GM18861 (cell line): ENCODE measurements around the gene C6orf132.
"Not testable (repeated sequence)": the region's sequence is repeated elsewhere in the genome, so short reads cannot be mapped to it uniquely, and the experiment has no call there.

Source experiments
- ATAC-seq: cut with Tn5 transposase; IDR thresholded peaks from one replicate; pipeline ENCODE4 v1.9.1; 2021; ENCODE audit not compliant: unreplicated experiment

The C6orf132 gene

DNA sequence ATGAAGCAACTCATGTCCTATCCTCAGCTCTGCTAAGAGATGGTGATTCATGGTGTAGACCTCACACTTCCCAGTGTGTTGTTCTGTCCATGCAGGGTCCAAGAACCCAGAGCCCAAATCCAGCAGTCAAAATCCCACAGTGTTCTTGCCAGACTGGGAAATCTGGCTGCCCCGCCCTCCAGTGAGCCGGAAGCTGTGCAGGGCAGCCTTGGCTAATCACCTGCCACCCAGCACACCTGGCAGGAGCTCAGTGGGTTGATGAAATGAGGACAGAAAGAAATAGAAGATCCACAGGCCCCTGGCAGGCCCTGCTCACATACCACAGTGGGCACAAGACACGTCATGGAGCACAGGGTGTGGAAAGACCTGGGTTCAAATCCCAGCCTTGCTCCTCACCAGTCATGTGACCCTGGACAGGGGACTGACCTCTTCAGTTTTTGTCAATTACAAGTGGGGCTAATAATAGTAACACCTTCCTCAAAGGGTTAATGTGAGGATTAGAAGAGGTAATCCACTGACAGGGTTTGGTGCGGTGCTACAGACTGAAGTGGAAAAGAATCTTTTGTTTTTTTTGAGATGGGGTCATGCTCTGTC, 17.1 kb upstream of the C6orf132 start:
- no peak for ATAC-seq

DNA sequence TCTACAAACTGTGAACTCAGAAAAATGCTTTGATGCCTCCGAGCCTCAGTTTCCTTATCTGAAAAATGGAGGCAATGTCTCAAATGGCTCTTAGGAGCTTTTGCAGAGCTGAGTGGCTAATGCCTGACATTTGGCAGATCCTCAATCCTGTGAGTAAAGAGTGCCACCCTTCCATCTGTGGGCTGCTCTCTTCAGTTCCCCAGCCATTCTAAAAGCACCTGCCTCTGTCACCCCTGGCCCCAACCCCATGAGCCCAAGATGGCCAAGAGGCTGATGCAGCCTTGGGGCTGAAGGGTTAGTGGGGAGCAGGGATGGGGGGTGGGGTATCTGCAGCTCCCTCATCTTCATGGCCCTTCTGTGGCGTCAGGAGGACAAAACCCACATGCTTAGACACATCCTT, 16.2 kb upstream of the C6orf132 start:
- ATAC-seq, result no peak

DNA sequence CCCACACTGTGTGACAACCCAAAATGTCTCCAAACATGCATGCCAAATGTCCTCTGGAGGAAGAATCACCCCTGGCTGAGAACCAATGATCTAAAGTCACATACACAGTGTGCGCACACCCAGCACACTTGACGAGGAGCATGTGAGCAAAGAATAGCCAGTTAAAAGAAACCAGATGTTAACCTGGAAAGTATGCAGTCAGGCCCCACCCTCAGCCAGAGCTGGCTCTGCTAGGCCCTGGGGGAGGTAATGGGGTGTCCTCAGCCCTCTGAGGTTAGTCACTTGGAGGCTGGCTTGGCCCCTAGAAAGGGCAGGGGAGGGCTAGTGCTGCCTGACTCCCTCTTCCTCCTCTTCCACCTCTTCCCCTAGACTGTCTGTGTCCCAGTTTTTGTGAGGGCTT, 15.6 kb upstream of the C6orf132 start:
- no peak for ATAC-seq

DNA sequence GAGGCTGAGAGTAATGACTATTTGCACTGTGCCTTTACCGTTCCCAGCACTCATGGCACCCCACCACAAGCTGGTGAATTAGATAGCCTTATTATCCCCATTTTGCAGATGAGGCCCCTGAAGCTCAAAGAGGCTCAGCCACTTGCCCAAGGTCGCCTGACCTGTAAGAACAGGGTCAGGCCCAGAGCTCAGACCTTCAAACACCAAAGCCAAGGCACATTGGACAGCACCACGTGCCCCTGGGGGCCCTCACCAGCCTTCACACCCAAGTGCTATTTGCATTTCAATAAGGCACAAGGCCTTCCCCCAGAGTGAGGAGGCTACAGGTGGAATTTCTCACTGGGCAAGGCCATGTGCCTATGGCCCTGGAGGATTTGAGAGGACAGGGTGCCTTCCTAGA, 14.2 kb upstream of the C6orf132 start:
- ATAC-seq, result no peak

DNA sequence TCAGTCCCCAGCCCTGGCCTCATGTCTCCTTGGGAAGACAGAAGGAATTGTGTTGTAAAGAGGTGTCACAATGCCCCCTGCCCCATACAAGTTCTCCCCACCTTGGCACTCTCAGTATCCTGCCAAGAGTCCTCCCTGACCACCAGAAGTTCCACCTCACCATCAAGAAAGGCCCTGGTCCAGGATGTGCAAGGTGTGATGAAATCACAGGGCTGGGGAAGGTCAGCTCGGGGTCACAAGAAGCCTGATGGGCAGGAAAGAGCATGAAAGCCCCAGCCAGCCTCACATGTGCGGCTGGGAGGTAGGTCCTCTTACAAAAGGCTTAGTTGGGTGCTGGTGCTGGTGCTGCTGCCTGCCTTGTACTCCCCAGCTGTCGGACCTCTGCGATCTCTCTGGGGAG, 12.9 kb upstream of the C6orf132 start:
- no peak for ATAC-seq

DNA sequence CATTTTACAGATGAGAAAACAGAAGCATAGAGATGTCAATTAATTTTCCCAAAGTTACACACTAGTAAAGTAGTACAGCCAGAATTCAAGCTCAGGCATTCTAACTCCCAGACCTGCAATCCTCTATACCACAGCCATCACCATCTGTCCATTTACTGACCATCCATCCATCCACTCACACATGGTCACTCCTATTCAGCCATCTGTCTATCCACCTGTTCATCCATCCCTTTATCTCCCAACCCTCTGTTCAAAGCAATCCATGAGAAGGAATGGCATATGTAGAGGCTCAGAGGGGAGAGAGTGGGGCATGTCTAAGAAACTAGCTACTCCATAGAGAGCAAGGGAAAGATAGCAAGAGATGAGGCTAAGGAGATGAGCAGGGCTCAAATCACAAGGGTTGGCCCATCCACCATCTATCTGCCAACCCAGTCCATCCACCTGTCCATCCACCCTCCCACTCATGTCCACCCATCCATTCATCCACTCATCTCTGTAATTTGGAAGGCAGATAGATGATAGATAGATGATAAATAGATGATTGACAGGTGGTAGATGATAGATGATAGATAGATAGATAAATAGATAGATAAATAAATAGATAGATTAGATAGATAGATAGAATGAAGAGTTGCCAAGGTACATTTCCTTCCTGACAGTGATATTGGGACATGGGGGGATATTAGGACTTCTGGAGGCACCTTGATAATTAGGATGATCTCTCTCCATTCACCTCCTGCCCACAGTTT, 12.2 kb upstream of the C6orf132 start:
- ATAC-seq, result no peak

DNA sequence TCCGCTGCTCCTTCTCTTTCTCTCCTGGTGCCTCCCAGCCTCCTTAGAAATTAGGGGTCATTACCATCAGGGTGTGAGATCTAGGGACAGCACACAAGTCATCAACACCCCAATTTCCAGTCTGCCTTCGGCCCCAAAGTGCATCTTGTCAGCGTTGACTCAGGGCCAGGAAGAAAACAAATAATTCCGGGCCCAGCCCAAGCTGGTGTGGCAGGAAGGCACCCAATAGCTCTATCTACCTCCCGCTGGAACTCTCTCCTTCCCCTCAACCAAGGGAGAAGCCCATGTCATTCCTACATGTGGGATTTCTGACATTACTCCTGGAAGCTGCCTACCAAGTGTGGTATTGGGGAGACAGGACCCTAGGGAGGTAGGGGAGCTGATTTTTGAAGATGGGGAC, 11.5 kb upstream of the C6orf132 start:
- no peak for ATAC-seq

DNA sequence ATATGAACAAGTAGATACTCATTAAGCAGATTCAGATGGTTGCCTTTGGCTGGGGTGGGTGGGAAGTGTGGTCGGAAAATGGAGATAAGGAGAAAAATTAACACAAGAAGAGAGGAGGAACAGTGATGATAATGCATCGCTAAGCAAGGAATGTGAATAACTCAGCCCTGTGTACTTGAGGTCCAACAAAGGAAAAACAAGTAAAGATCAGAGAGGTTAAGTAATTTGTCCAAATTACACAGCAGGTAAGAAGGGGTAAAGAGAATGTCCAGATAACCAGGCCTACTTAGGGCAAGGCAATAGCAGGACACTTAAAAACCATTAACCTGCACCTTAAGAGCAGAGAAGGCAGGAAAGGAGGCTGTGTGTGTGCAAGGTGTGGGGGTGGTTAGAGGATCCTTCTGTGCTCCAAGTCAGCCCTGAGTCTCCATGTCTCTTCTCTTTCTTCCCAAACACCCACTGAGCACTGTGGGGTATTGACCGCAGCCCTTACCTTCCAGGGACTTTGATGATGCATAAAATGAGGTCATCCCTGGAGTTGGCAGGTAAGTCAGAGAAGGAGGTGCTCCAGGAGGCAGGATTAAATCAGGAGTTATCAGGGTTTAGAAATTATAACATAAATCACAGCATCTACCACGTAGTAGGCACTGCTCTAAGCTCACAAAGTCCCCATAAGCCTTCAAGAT, 10.3 kb upstream of the C6orf132 start:
- not testable (repeated sequence) for ATAC-seq

DNA sequence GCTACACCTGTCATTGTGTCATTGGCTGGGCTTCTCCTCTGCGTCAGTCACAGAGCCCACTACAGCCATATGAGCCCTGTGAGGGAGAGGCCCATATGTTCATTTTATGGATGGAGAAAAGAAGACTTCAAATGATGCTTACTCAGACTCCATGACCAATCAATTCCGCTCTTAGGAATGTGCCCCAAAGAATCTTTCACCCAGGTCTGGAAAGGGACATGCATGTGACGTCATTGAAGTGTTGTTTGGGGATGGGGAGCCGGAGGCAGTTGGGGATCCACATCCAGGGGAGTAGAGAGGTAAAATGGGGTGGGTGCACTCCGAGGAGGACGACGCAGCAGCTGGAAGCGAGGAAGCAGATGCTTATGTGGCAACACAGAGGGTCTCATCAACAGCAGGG, 9.6 kb upstream of the C6orf132 start:
- ATAC-seq, result no peak

DNA sequence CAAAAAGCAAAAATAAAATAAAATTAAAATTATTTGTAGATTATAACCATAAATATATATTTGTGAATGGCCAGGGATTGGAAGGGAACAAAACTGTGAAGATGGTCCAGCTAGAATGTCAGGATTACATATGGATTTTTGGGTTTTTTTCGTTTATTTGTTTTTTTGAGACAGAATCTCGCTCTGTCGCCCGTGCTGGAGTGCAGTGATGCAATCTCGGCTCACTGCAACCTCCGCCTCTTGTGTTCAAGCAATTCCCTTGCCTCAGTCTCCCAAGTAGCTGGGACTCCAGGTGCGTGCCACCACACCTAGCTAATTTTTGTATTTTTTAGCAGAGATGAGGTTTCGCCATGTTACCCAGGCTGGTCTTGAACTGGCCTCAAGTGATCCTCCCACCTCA, 7.8 kb upstream of the C6orf132 start:
- no peak for ATAC-seq

DNA sequence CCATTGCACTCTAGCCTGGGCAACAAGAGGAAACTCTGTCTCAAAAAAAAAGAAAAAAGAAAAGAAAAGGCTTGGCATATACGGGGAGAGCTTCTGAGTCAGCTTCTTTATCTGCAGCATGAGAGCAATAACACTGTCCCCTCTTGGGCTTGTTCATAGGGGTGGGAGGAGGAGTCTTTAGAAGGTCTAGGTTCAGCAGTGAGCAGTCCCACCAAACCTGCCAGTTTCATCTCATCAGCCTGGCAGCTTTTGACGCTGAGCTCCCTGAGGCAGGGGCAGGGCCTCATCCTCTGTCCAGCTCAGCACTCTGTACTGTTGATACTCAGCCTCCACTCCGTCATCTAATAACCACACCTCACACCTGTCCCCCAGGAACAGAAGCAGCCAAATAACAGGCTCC, 5.6 kb upstream of the C6orf132 start:
- no peak for ATAC-seq

DNA sequence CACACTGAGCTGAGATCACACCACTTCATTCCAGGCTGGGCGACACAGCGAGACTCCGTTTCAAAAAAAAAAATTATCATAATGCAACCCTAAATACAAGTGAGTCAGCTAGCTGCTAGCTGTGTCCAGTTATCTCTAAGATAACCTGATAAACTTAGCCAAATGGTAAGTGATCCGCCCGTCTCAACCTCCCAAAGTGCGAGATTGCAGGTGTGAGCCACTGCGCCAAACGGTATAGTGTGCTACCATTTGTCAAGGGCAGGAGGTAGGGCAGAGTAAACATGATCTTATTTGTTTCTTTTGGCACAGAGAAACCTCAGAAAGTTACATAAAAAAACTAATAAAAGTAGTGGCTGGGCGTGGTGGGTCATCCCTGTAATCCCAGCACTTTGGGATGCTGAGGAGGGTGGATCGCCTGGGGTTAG, 4.7 kb upstream of the C6orf132 start:
- ATAC-seq, result no peak

DNA sequence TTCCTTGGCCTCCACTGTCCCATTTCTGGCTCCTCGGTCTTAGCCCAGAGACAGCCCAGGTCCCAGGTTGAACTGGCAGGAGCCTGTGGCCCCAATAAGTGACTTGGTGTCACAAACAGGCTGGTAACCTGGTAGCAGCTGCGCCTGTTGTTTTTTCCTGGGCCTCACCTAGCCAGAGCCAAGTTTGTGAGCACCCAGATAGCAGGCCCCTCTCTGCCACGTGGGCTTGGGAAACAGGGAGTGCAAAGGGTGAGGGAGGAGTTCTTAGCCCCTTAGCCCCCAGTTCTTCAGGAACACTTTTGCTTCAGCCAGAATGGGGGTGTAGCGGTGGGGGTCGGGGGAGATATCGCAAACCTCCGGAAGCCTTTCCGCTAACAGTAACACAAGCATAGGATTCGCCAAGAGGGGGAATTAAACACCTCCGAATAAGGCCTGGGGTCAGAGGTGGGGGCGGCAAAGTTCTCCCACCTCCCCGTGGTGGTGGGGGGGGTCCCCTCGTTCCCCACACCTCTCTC, 760 bp downstream of the C6orf132 start:
- no peak for ATAC-seq

DNA sequence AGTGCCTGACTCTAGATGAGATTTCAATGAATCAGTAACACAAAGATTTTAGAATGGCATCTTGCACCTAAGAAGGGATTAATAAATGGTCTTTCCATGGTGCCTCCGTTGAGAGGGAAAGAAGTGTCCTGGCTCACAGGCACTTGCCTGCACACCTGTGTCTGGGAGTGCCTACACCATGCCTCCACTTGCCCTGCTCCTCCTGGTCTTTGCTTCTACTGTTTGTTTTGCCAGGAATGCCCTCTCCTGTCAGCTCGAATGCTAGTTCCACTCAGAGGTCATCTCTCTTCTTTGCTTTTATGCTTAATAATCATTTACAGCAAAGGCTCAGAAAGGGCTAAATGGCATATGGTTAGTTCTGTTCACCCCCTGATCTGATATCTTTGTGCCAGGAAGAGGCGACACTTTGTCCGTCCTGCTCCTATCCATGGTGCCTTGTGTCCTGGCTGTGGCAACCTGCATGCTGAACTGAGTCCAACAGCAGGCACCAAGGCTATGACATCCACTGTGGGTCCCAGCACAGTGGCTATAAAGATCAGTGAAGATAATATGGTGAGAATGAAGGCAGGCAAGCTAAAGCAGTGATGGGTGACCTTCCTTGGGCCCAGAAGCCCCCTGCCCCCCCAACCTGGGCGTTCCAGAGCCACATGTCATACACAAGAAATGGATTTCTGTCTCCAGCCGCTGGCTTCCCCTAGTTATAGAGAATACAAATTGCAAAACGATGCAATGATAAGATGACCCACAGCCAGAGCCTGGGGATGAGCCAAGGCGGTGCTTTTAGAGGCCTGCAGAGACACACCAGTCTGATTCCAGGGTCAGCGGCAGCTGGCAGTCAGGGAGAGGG, 1.4 kb downstream of the C6orf132 start:
- no peak for ATAC-seq

DNA sequence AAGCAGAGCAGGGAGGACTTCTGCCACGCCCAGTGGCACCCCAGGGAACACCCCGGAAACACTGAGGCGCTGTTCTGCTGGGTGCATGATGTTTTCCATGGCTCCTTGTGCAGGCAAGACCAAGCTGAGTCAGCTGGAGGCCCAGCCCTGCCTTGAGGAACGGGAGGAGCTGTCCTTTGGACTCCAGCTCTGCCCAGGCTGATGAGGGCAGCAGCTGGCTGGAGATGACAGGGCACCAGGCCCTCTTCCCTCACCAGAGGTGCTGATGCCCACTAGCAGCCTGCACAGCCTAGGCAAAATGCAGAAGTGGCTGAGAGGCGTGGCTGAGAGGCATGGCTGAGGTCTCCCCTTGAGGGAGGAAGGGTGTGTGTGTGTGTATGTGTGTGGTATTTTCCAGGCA, 2.4 kb downstream of the C6orf132 start:
- ATAC-seq, result no peak

DNA sequence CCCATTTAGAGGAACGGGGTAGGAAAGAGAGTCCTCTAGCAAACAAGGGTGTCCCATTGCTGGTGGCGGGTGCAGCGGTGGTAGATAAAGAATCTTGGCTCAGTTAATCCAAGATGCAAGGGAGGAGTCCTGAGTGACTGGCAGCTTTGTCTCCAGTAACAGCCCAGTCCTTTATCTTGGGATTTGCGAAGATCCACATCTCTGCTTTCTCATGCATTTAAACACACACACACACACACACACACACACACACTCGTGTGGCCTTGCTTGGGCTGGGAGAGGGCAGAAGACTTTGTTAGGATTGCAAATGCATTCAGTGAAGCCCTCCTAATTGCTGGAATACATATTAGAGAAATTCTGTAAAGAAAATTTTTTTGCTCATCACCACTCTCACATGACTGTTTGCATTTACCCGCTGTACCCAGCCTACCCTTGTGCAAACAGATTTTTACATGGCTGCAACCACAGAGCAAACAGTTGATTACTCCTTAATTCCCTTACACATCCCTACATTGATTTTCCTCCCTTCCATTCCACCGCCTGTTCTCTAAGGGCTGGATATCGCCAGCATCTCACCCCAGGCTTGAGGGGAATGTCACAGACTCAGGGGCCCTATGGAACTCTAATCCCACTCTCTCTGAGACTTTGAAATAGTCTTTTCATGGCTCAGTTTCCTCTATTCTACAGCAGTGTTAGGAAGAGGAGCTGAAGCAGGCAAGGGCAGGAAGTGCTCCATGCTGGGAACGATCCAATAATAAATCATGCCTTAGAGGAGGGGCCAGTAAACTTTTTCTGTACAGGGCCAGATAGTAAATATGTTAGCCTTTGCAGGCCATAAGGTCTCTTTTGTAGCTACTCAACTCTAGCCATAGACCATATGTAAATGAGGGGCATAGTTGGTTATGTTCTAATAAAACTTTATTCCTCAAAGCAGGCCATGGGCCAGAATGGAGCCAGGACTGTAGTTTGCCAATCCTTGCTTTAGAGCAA, 3.5 kb downstream of the C6orf132 start:
- ATAC-seq, result no peak

DNA sequence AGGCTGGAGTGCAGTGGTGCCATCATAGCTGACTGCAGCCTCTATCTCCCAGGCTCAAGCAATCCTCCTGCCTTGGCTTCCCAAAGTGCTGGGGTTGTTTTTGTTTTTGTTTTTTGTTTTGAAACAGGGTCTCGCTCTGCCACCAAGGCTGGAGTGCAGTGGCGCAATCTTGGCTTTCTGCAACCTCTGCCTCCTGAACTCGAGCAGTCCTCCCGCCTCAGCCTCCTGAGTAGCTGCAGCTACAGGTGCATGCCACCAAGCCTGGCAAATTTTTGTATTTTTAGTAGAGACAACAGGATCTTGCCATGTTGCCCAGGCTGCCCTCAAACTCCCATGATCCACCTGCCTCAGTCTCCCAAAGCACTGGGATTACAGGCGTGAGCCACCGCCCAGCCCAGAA, 4.2 kb downstream of the C6orf132 start:
- no peak for ATAC-seq

DNA sequence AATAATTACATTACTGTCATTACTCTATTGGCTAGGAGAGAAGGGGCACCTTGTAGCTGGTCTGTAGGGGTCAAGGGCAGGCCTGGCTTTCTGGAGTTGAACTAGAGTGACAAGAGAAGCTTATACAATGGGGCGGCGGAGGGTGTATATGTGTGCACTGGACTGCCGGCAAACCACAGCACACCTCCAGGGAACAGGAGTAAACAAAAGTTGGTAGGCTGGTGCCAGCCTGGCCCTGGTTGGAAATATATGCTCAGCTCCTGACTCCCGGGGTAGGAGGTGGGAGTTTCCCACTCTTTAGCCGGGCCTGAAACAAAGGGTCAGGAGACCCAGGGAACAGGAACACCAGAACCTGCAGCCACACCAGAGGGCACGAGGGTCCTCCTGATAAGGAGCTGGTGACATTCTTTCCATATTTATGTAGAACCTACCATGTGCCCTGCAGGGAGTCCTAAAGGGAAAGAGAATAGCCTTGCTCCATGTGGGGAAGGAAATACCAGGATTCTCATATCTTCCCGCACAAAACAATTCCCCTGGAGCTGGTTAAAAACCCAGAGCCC, 5.1 kb downstream of the C6orf132 start:
- ATAC-seq, result no peak

DNA sequence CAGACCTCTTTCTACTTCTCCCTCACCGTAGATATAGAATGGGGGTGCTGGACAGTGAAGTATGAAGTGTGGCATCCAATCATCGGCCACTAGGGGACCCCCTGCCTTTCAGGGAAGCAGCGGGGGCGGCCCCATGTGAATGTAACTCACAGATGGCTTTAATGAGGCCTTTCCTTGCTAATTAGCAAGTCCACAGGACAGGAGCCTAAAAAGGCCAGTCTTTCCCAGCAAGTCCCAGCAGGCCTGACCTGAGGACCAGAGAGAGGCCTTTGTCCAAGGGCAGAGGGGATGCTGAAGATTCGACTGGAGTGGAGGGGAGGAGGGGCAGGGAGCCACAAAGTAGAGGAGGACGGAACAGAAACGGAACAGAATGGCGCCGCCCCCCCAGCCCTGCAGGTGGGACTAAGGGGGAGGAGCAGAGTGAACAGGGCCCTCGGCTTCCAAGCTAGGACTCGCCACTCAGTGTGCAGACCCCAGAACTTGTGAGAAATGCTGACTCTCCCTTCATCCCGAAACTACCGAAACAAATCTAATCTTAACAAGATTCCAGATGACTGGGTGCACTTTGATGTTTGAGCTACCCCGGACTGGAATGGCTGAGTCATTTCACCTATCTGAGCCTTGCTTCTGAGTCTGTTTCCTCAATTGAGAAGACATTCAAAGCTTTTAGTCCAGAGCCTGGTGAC, 5.8 kb downstream of the C6orf132 start:
- ATAC-seq, result no peak
